GM10847 (cell line): ENCODE measurements around the gene LCP2.

ENCODE experiments used
- POLR2A ChIP-seq: IDR thresholded peaks from 2 replicates; pipeline ENCODE4 v1.6.1; 2011; ENCODE audit not compliant: insufficient read length; ENCODE audit errors: extremely low read depth

LCP2 gene

GRCh38 chr5:170273968-170274710 is 23.4 kb downstream of the LCP2 start:
- no peak for TF ChIP-seq POLR2A

GRCh38 chr5:170270293-170271069 is 27.1 kb downstream of the LCP2 start:
- TF ChIP-seq POLR2A, result no peak

GRCh38 chr5:170269579-170269978 is 28.0 kb downstream of the LCP2 start:
- TF ChIP-seq POLR2A, result no peak

GRCh38 chr5:170268884-170269283 is 28.7 kb downstream of the LCP2 start:
- no peak for TF ChIP-seq POLR2A

GRCh38 chr5:170268153-170268689 is 29.4 kb downstream of the LCP2 start:
- no peak for TF ChIP-seq POLR2A

- no peak for TF ChIP-seq POLR2A
Observed at GRCh38 chr5:170267431-170268152, 30.0 kb downstream of the LCP2 start.

- no peak for TF ChIP-seq POLR2A
Observed at GRCh38 chr5:170266570-170267381, 30.8 kb downstream of the LCP2 start.

GRCh38 chr5:170265522-170265921 is 32.1 kb downstream of the LCP2 start:
- no peak for TF ChIP-seq POLR2A

GRCh38 chr5:170263906-170264305 is 33.7 kb downstream of the LCP2 start:
- TF ChIP-seq POLR2A, result no peak

- no peak for TF ChIP-seq POLR2A
Observed at GRCh38 chr5:170262061-170263045, 35.2 kb downstream of the LCP2 start.

- TF ChIP-seq POLR2A, result no peak
Observed at GRCh38 chr5:170261528-170262043, 36.0 kb downstream of the LCP2 start.

GRCh38 chr5:170257370-170257769 is 40.2 kb downstream of the LCP2 start:
- no peak for TF ChIP-seq POLR2A

- no peak for TF ChIP-seq POLR2A
Observed at GRCh38 chr5:170256571-170256970, 41.0 kb downstream of the LCP2 start.
